ENCODE measurements around the gene MKLN1. TPM values are rescaled to one million over a fixed set of nuclear protein-coding genes. Genes with fewer than 3 reads are reported as not detected.
"Not testable (repeated sequence)": the region's sequence is repeated elsewhere in the genome, so short reads cannot be mapped to it uniquely, and the experiment has no call there.

MKLN1 gene
- total RNA-seq, 1 donor from 2014 or later, result 48.4 TPM

- intact Hi-C loops (cut with DNase I), result no loop called here
- Histone ChIP-seq H3K4me1 (peaks cover 16% of the 10 kb centered on the region), H3K9me3 (no peaks in the 10 kb centered on the region), H3K4me3 (no peak overlapping the region), H3K27ac (no peak overlapping the region), H3K27me3 (no peaks in the 10 kb centered on the region), H3K36me3 (no peaks in the 10 kb centered on the region)
- TF ChIP-seq POLR2AphosphoS5 (IDR thresholded peaks at IDR 0.05; ENCODE audit: insufficient read depth in 1 of 2, low read depth in 1 of 2), result no peak
- TF ChIP-seq POLR2A (IDR thresholded peaks at IDR 0.05), result no peak
- TF ChIP-seq CTCF (IDR thresholded peaks at IDR 0.05), result no peak
- no peak for DNase-seq (ENCODE audit: extremely low spot score in 2 of 2)
Measured at GRCh38 chr7:131501422-131501821, 173.7 kb downstream of the MKLN1 start.

GRCh38 chr7:131501930-131502685 lies 174.4 kb downstream of the MKLN1 start:
- no peaks in the 10 kb centered on the region for H3K36me3 ChIP-seq
- H3K4me3 ChIP-seq, result no peak overlapping the region
- no peak for DNase-seq (ENCODE audit: extremely low spot score in 2 of 2)
- no peak overlapping the region for H3K27ac ChIP-seq
- H3K27me3 ChIP-seq, result no peaks in the 10 kb centered on the region
- H3K4me1 ChIP-seq, result peaks cover 16% of the 10 kb centered on the region
- no peaks in the 10 kb centered on the region for H3K9me3 ChIP-seq
- intact Hi-C loops (cut with DNase I), result no loop called here
- TF ChIP-seq POLR2A (IDR thresholded peaks at IDR 0.05), result no peak
- TF ChIP-seq CTCF (IDR thresholded peaks at IDR 0.05), result no peak
- TF ChIP-seq POLR2AphosphoS5 (IDR thresholded peaks at IDR 0.05; ENCODE audit: insufficient read depth in 1 of 2, low read depth in 1 of 2), result no peak

GRCh38 chr7:131502810-131503508 lies 175.3 kb downstream of the MKLN1 start:
- Histone ChIP-seq H3K27me3 (no peaks in the 10 kb centered on the region), H3K4me1 (peaks cover 17% of the 10 kb centered on the region), H3K9me3 (no peaks in the 10 kb centered on the region), H3K27ac (peak overlapping the region; percentile 16), H3K36me3 (no peaks in the 10 kb centered on the region), H3K4me3 (no peak overlapping the region)
- DNase-seq (ENCODE audit: extremely low spot score in 2 of 2), result no peak
- TF ChIP-seq POLR2A (IDR thresholded peaks at IDR 0.05) (no peak), POLR2AphosphoS5 (IDR thresholded peaks at IDR 0.05; ENCODE audit: insufficient read depth in 1 of 2, low read depth in 1 of 2) (peak; percentile 5 to 34), CTCF (IDR thresholded peaks at IDR 0.05) (no peak)
- intact Hi-C loops (cut with DNase I), result no loop called here

- no peaks in the 10 kb centered on the region for H3K36me3 ChIP-seq
- H3K27me3 ChIP-seq, result no peaks in the 10 kb centered on the region
- H3K4me1 ChIP-seq, result peaks cover 23% of the 10 kb centered on the region
- no peak for TF ChIP-seq POLR2AphosphoS5 (IDR thresholded peaks at IDR 0.05; ENCODE audit: insufficient read depth in 1 of 2, low read depth in 1 of 2)
- H3K27ac ChIP-seq, result peak overlapping the region; percentile 16
- intact Hi-C loops (cut with DNase I), result no loop called here
- no peak overlapping the region for H3K4me3 ChIP-seq
- DNase-seq (ENCODE audit: extremely low spot score in 2 of 2), result no peak
- no peaks in the 10 kb centered on the region for H3K9me3 ChIP-seq
Measured at GRCh38 chr7:131503639-131504038, 176.0 kb downstream of the MKLN1 start.

- Histone ChIP-seq H3K36me3 (no peaks in the 10 kb centered on the region), H3K27ac (no peak overlapping the region), H3K4me3 (no peak overlapping the region), H3K4me1 (peaks cover 23% of the 10 kb centered on the region), H3K9me3 (no peaks in the 10 kb centered on the region), H3K27me3 (no peaks in the 10 kb centered on the region)
- TF ChIP-seq CTCF (IDR thresholded peaks at IDR 0.05) (no peak), POLR2A (IDR thresholded peaks at IDR 0.05) (no peak), POLR2AphosphoS5 (IDR thresholded peaks at IDR 0.05; ENCODE audit: insufficient read depth in 1 of 2, low read depth in 1 of 2) (no peak)
- intact Hi-C loops (cut with DNase I), result no loop called here
- no peak for DNase-seq (ENCODE audit: extremely low spot score in 2 of 2)
Measured at GRCh38 chr7:131504157-131504899, 176.7 kb downstream of the MKLN1 start.

GRCh38 chr7:131505037-131505620 lies 177.5 kb downstream of the MKLN1 start:
- not testable (repeated sequence) for H3K27me3 ChIP-seq; H3K36me3 ChIP-seq; H3K27ac ChIP-seq; DNase-seq (ENCODE audit: extremely low spot score in 2 of 2); H3K4me3 ChIP-seq; H3K9me3 ChIP-seq
- intact Hi-C loops (cut with DNase I), result loop anchor here (5.0 kb wide), 1 partner anchor 152 kb away; no protein-coding TSS in a partner anchor
- peaks cover 23% of the 10 kb centered on the region for H3K4me1 ChIP-seq
